Bronchial epithelial cell (primary cell): ENCODE measurements around the gene CCDC88C. TPM values are rescaled to one million over a fixed set of nuclear protein-coding genes. Genes with fewer than 3 reads are reported as not detected.

Experiments
- DNase-seq: peaks from one replicate; pipeline ENCODE4 v3.0.0-alpha.2; 2010; ENCODE audit warnings: low read depth
- FAIRE-seq: peaks from 2 replicates; lab custom pipeline; 2011; peaks lifted over from hg19 to GRCh38; lab: Jason Lieb, UNC
- H3K27me3 ChIP-seq: 2 replicates; pipeline ENCODE4 v1.5.1; 2011; ENCODE audit warnings: low read length; ENCODE audit not compliant: control insufficient read depth, insufficient read depth
- H3K36me3 ChIP-seq: 2 replicates; pipeline ENCODE4 v1.5.1; 2011; ENCODE audit warnings: low read length; ENCODE audit not compliant: control insufficient read depth, insufficient read depth
- H3K4me3 ChIP-seq: 2 replicates; pipeline ENCODE4 v1.5.1; 2011; ENCODE audit warnings: mild to moderate bottlenecking, low read depth, low read length, control low read depth
- CTCF ChIP-seq: IDR thresholded peaks from 2 replicates; pipeline ENCODE4 v1.5.1; 2011; ENCODE audit warnings: mild to moderate bottlenecking, moderate library complexity, low read length, control low read depth, inconsistent platforms; ENCODE audit not compliant: insufficient read depth, severe bottlenecking
- total RNA-seq: library from RNA; depleted of rRNA; stranded (reverse); fragments of >200 nt; gene quantifications from 2 replicates; pipeline ENCODE4 v1.2.1, GENCODE V29; 2014

Gene CCDC88C
- total RNA-seq, 1 donor from 2014 or later: 21.3 TPM

- H3K27me3 ChIP-seq: no peaks in the 10 kb centered on the region
- FAIRE-seq: peak; percentile 7
- no peak for TF ChIP-seq CTCF
Measured at GRCh38 chr14:91381801-91382670, 35.6 kb downstream of the CCDC88C start.

GRCh38 chr14:91380610-91381371 is 36.8 kb downstream of the CCDC88C start:
- DNase-seq (no peak), FAIRE-seq (no peak)
- Histone ChIP-seq H3K27me3 (no peaks in the 10 kb centered on the region), H3K36me3 (peaks cover 2% of the 10 kb centered on the region), H3K4me3 (no peak overlapping the region)
- no peak for TF ChIP-seq CTCF

More at GRCh38 chr14:91381801-91382670, 35.6 kb downstream of the CCDC88C start:
- DNase-seq: no peak
- Histone ChIP-seq H3K4me3 (no peak overlapping the region), H3K36me3 (peaks cover 2% of the 10 kb centered on the region)

- TF ChIP-seq CTCF: no peak
- Histone ChIP-seq H3K27me3 (no peaks in the 10 kb centered on the region), H3K4me3 (no peak overlapping the region), H3K36me3 (peaks cover 2% of the 10 kb centered on the region)
- FAIRE-seq: no peak
- no peak for DNase-seq
Measured at GRCh38 chr14:91380123-91380522, 37.5 kb downstream of the CCDC88C start.

GRCh38 chr14:91379579-91379932 is 38.1 kb downstream of the CCDC88C start:
- no peak overlapping the region for H3K4me3 ChIP-seq
- no peaks in the 10 kb centered on the region for H3K27me3 ChIP-seq
- no peak for DNase-seq
- no peak for FAIRE-seq
- peaks cover 2% of the 10 kb centered on the region for H3K36me3 ChIP-seq
- TF ChIP-seq CTCF: no peak

- FAIRE-seq (peak; percentile 82), DNase-seq (no peak)
- TF ChIP-seq CTCF: no peak
- Histone ChIP-seq H3K27me3 (no peaks in the 10 kb centered on the region), H3K36me3 (peaks cover 2% of the 10 kb centered on the region), H3K4me3 (no peak overlapping the region)
Measured at GRCh38 chr14:91378930-91379578, 38.6 kb downstream of the CCDC88C start.
